SK-N-SH (cell line): ENCODE data around the gene NR5A1. TPM values are rescaled to one million over a fixed set of nuclear protein-coding genes. Genes with fewer than 3 reads are reported as not detected.

Experiments used
- CTCF ChIA-PET: fragments of 300-600, 350-600 bp; formaldehyde crosslinking; extraction: SDS; loops from one replicate; lab custom pipeline; 2021; lab: Yijun Ruan, JAX
- POLR2A ChIA-PET: fragments of 350-600 bp; sonication (Branson Sonifier 250); formaldehyde crosslinking; extraction: SDS; loops from one replicate; lab custom pipeline; 2020; ENCODE audit warnings: antibody characterized with exemption, inconsistent platforms; lab: Yijun Ruan, JAX
- DNase-seq: peaks from one replicate; pipeline ENCODE4 v3.0.0; 2012
- H2AFZ ChIP-seq: fragments of 200-600 bp; sonication (generic); 2 replicates; pipeline ENCODE4 v1.8.1; 2016; ENCODE audit warnings: antibody characterized with exemption, mild to moderate bottlenecking, low read depth
- H3F3A ChIP-seq: fragments of 200-600 bp; sonication (generic); replicated peaks from 2 replicates; pipeline ENCODE3; 2016; ENCODE audit warnings: antibody characterized with exemption, mild to moderate bottlenecking; ENCODE audit not compliant: insufficient read depth
- H3K27ac ChIP-seq, 2 experiments: fragments of 200-500 bp in 1 of 2; fragments of 200-600 bp in 1 of 2; sonication (Bioruptor generic) in 1 of 2; sonication (generic), shearing (Covaris generic) in 1 of 2; 2 replicates each; pipeline versions ENCODE4 v1.5.1 to v1.6.1; 2014 to 2016; ENCODE audit warnings: low read depth in 2 of 2, inconsistent platforms in 1 of 2, low read length in 1 of 2, mild to moderate bottlenecking in 1 of 2, mixed read lengths in 1 of 2
- H3K27me3 ChIP-seq: fragments of 200-600 bp; sonication (generic), shearing (Covaris generic); 2 replicates; pipeline ENCODE4 v1.6.1; 2016; ENCODE audit warnings: mixed run types; ENCODE audit not compliant: insufficient read depth
- H3K36me3 ChIP-seq, 2 experiments: fragments of 200-500 bp in 1 of 2; fragments of 200-600 bp in 1 of 2; sonication (Bioruptor generic) in 1 of 2; sonication (generic) in 1 of 2; replicated peaks in 1 of 2; 2 replicates each; pipeline versions ENCODE3 to v1.5.1; 2014 to 2016; ENCODE audit warnings: low read length in 1 of 2, mild to moderate bottlenecking in 1 of 2; ENCODE audit not compliant: insufficient read depth in 2 of 2, control insufficient read depth in 1 of 2
- H3K4me1 ChIP-seq, 2 experiments: fragments of 200-500 bp in 1 of 2; fragments of 200-600 bp in 1 of 2; sonication (Bioruptor generic) in 1 of 2; sonication (generic), shearing (Covaris generic) in 1 of 2; 2 replicates each; pipeline versions ENCODE4 v1.5.1 to v1.6.1; 2014 to 2016; ENCODE audit warnings: low read depth in 1 of 2, low read length in 1 of 2, mixed run types in 1 of 2; ENCODE audit not compliant: insufficient read depth in 2 of 2, control insufficient read depth in 1 of 2
- H3K4me2 ChIP-seq: fragments of 200-600 bp; sonication (generic), shearing (Covaris generic); 2 replicates; pipeline ENCODE4 v1.6.1; 2017; ENCODE audit warnings: mixed run types
- H3K4me3 ChIP-seq, 2 experiments: fragments of 200-500 bp in 1 of 2; fragments of 200-600 bp in 1 of 2; sonication (Bioruptor generic) in 1 of 2; sonication (generic), shearing (Covaris generic) in 1 of 2; 2 replicates each; pipeline versions ENCODE4 v1.5.1 to v1.8.1; 2014 to 2016; ENCODE audit warnings: low read depth in 2 of 2, inconsistent platforms in 1 of 2, low read length in 1 of 2, mild to moderate bottlenecking in 1 of 2, mixed read lengths in 1 of 2, moderate library complexity in 1 of 2
- H3K79me2 ChIP-seq: fragments of 200-600 bp; sonication (generic); 2 replicates; pipeline ENCODE4 v1.8.1; 2017; ENCODE audit warnings: mild to moderate bottlenecking; ENCODE audit not compliant: insufficient read depth
- H3K9ac ChIP-seq: fragments of 200-600 bp; sonication (generic); 2 replicates; pipeline ENCODE4 v1.6.1; 2017; ENCODE audit warnings: mixed run types
- H3K9me2 ChIP-seq: fragments of 200-600 bp; sonication (generic); 2 replicates; pipeline ENCODE4 v1.6.1; 2017; ENCODE audit warnings: mixed run types
- H3K9me3 ChIP-seq: fragments of 200-600 bp; sonication (generic); 2 replicates; pipeline ENCODE4 v1.6.1; 2017; ENCODE audit warnings: mixed run types, mild to moderate bottlenecking, moderate library complexity
- H4K20me1 ChIP-seq: fragments of 200-600 bp; sonication (generic); 2 replicates; pipeline ENCODE4 v1.6.1; 2017; ENCODE audit warnings: mild to moderate bottlenecking, mixed run types; ENCODE audit not compliant: insufficient read depth
- FOSL2 ChIP-seq: IDR thresholded peaks from 2 replicates; pipeline ENCODE4 v1.4.0; 2012; ENCODE audit warnings: low read depth, mild to moderate bottlenecking, moderate library complexity, borderline replicate concordance
- FOXJ3 ChIP-seq: sonication (generic); formaldehyde crosslinking; IDR thresholded peaks from 2 replicates; pipeline ENCODE4 v1.5.1; 2020; ENCODE audit warnings: mild to moderate bottlenecking, missing genetic modification reagents
- FOXM1 ChIP-seq: IDR thresholded peaks from 2 replicates; pipeline ENCODE4 v1.4.0; 2012; ENCODE audit warnings: low read depth, mild to moderate bottlenecking
- IRF3 ChIP-seq: fragments of 150-350 bp; IDR thresholded peaks from 2 replicates; pipeline ENCODE4 v1.6.1; 2016; ENCODE audit warnings: mild to moderate bottlenecking, low read depth, low read length
- MAX ChIP-seq: IDR thresholded peaks from 2 replicates; pipeline ENCODE4 v1.4.0; 2012; ENCODE audit warnings: low read depth
- MEF2A ChIP-seq: IDR thresholded peaks from 2 replicates; pipeline ENCODE4 v1.4.0; 2012; ENCODE audit warnings: low read depth, borderline replicate concordance
- MXI1 ChIP-seq: IDR thresholded peaks from 2 replicates; pipeline ENCODE4 v1.6.1; 2012; ENCODE audit warnings: mild to moderate bottlenecking, low read depth, low read length, improper control_type of control experiment
- NFIC ChIP-seq: IDR thresholded peaks from 2 replicates; pipeline ENCODE4 v1.4.0; 2012; ENCODE audit warnings: borderline replicate concordance
- NRF1 ChIP-seq: IDR thresholded peaks from 2 replicates; pipeline ENCODE4 v1.6.1; 2012; ENCODE audit warnings: low read depth, mild to moderate bottlenecking, low read length
- PBX3 ChIP-seq: IDR thresholded peaks from 2 replicates; pipeline ENCODE4; 2012
- RAD21 ChIP-seq: IDR thresholded peaks from 2 replicates; pipeline ENCODE4 v1.6.1; 2012; ENCODE audit warnings: mild to moderate bottlenecking, low read length
- RCOR1 ChIP-seq: fragments of 150-350 bp; IDR thresholded peaks from 2 replicates; pipeline ENCODE4 v1.6.1; 2017; ENCODE audit warnings: antibody characterized with exemption, low read length
- RFX5 ChIP-seq: IDR thresholded peaks from 2 replicates; pipeline ENCODE4 v1.6.1; 2012; ENCODE audit warnings: mild to moderate bottlenecking, improper control_type of control experiment, low read length
- RXRA ChIP-seq: IDR thresholded peaks from 2 replicates; pipeline ENCODE4 v1.4.0; 2012; ENCODE audit warnings: low read depth, mild to moderate bottlenecking, borderline replicate concordance
- SIN3A ChIP-seq: IDR thresholded peaks from 2 replicates; pipeline ENCODE4 v1.6.1; 2012; ENCODE audit warnings: low read depth, mild to moderate bottlenecking, low read length, moderate library complexity, borderline replicate concordance
- SMC3 ChIP-seq: IDR thresholded peaks from 2 replicates; pipeline ENCODE4 v1.6.1; 2012; ENCODE audit warnings: low read depth, low read length, improper control_type of control experiment
- TAF1 ChIP-seq: IDR thresholded peaks from 2 replicates; pipeline ENCODE4 v1.6.1; 2012; ENCODE audit warnings: low read depth, mild to moderate bottlenecking, low read length, moderate library complexity, borderline replicate concordance
- TCF12 ChIP-seq: IDR thresholded peaks from 2 replicates; pipeline ENCODE4 v1.4.0; 2012
- TEAD4 ChIP-seq: IDR thresholded peaks from 2 replicates; pipeline ENCODE4 v1.4.0; 2012; ENCODE audit warnings: mild to moderate bottlenecking, borderline replicate concordance; ENCODE audit not compliant: insufficient read depth
- YY1 ChIP-seq: IDR thresholded peaks from 2 replicates; pipeline ENCODE4 v1.4.0; 2012; ENCODE audit warnings: low read depth, mild to moderate bottlenecking
- whole genome bisulfite sequencing: methylation state at CpG from one replicate; pipeline ENCODE4 v1.1.6; 2017; ENCODE audit warnings: low lambda C conversion rate; 5-methylcytosine and 5-hydroxymethylcytosine counted together
- polyA plus RNA-seq, 3 experiments: library from polyadenylated mRNA; depleted of rRNA; stranded (reverse); fragments of >200 nt; gene quantifications; 2 replicates each; pipeline ENCODE4 v1.2.3, GENCODE V29; 2012

Gene NR5A1
- polyA plus RNA-seq, 1 of the 3 experiments (the other 2 are of a cell fraction) = not detected

- H4K20me1 ChIP-seq = no peaks in the 10 kb centered on the region
- H3K36me3 ChIP-seq = no peaks in the 10 kb centered on the region
- H3K27ac ChIP-seq = no peak overlapping the region
- H3K27me3 ChIP-seq = no peaks in the 10 kb centered on the region
- H3K79me2 ChIP-seq = no peaks in the 10 kb centered on the region
- H3K4me2 ChIP-seq = no peak overlapping the region
- no peak overlapping the region for H2AFZ ChIP-seq
- no peak overlapping the region for H3K9ac ChIP-seq
- WGBS = 91% methylated on average over 5 of the region's 5 CpGs
- no peaks in the 10 kb centered on the region for H3F3A ChIP-seq
- CTCF ChIA-PET = interaction anchor here (1.0 to 5.0 kb wide), 4 partner anchors 12 to 95 kb away, joined by 3 to 20 read pairs (median 11); no protein-coding TSS in a partner anchor
- TF ChIP-seq RXRA = no peak
- no peak for TF ChIP-seq NFIC
- no peak for TF ChIP-seq RCOR1
- TF ChIP-seq MXI1 = no peak
- no peak for TF ChIP-seq IRF3
- TF ChIP-seq TEAD4 = no peak
- no peak for TF ChIP-seq NRF1
- no peak for TF ChIP-seq FOXM1
- TF ChIP-seq TCF12 = no peak
- no peak for TF ChIP-seq RAD21
- no peak for TF ChIP-seq TAF1
- no peak for TF ChIP-seq FOXJ3 (CRISPR knock-in tag)
- TF ChIP-seq SMC3 = no peak
- TF ChIP-seq PBX3 = no peak
- TF ChIP-seq, all 33 proteins: peak for 0
- POLR2A ChIA-PET = no interaction called here
- H3K9me3 ChIP-seq = no peaks in the 10 kb centered on the region
- no peak for DNase-seq
- H3K4me1 ChIP-seq = peaks cover 0 to 31% of the 10 kb centered on the region in 2 experiments; a peak in 2 of 4 replicates
- H3K9me2 ChIP-seq = no peaks in the 10 kb centered on the region
- H3K4me3 ChIP-seq = no peak overlapping the region
These were observed 7.7 kb upstream of the NR5A1 start for GRCh38 chr9:124514874-124515273.

- Histone ChIP-seq H3K9ac (no peak overlapping the region), H3K9me2 (no peaks in the 10 kb centered on the region), H3K4me2 (no peak overlapping the region), H3K36me3 (no peaks in the 10 kb centered on the region), H2AFZ (no peak overlapping the region), H3K9me3 (no peaks in the 10 kb centered on the region), H3F3A (no peaks in the 10 kb centered on the region)
- POLR2A ChIA-PET = no interaction called here
- TF ChIP-seq YY1 = no peak
- TF ChIP-seq NRF1 = no peak
- no peak for TF ChIP-seq FOXM1
- TF ChIP-seq MEF2A = no peak
- no peak for TF ChIP-seq RXRA
- TF ChIP-seq TCF12 = no peak
- TF ChIP-seq PBX3 = no peak
- no peak for TF ChIP-seq NFIC
- TF ChIP-seq FOSL2 = no peak
- no peak for TF ChIP-seq RAD21
- TF ChIP-seq TAF1 = no peak
- TF ChIP-seq SIN3A = no peak
- TF ChIP-seq IRF3 = no peak
- no peak for TF ChIP-seq RFX5
- TF ChIP-seq MAX = no peak
- TF ChIP-seq, all 33 proteins: peak for 0
- Histone ChIP-seq H3K4me1 (peaks cover 0 to 31% of the 10 kb centered on the region in 2 experiments; a peak in 2 of 4 replicates), H3K27me3 (no peaks in the 10 kb centered on the region), H3K27ac (no peak overlapping the region), H3K4me3 (no peak overlapping the region), H4K20me1 (no peaks in the 10 kb centered on the region), H3K79me2 (no peaks in the 10 kb centered on the region)
- 90% methylated on average over 4 of the region's 4 CpGs for WGBS
- CTCF ChIA-PET = interaction anchor here (1.0 to 5.0 kb wide), 5 partner anchors 13 to 95 kb away, joined by 3 to 20 read pairs (median 6); no protein-coding TSS in a partner anchor
- DNase-seq = no peak
These were observed 6.9 kb upstream of the NR5A1 start for GRCh38 chr9:124514125-124514524.
